ENCODE data around the gene IL15RA. TPM values are rescaled to one million over a fixed set of nuclear protein-coding genes. Genes with fewer than 3 reads are reported as not detected.

IL15RA gene
- total RNA-seq, 3 donors from 2014 or later (not counting 1 experiment from before 2014, with no cell fraction given): 10.7 to 11.8 (median 11.3) TPM

- intact Hi-C loops (cut with micrococcal nuclease): no loop called here
- Mint-ChIP-seq H3K27me3 (ENCODE audit: low read depth in 2 of 2) (no peaks in the 10 kb centered on the region), H3K27ac (no peak overlapping the region), H3K4me1 (no peaks in the 10 kb centered on the region), H3K4me3 (no peak overlapping the region), H3K36me3 (peaks cover 26% of the 10 kb centered on the region), H3K9me3 (no peaks in the 10 kb centered on the region)
- DNase-seq (no peak), ATAC-seq (no peak)
- Histone ChIP-seq H3K36me3 (ENCODE audit: control insufficient read depth, insufficient read depth, low read length) (peaks cover 81% of the 10 kb centered on the region), H3K4me3 (ENCODE audit: low read length) (no peak overlapping the region), H3K9me3 (ENCODE audit: control insufficient read depth, insufficient read depth, low read length) (no peaks in the 10 kb centered on the region), H3K4me1 (ENCODE audit: control insufficient read depth, insufficient read depth, low read length) (no peaks in the 10 kb centered on the region), H3K27me3 (ENCODE audit: control insufficient read depth, insufficient read depth, low read length) (no peaks in the 10 kb centered on the region), H3K27ac (ENCODE audit: low read length) (no peak overlapping the region)
- no peak for TF ChIP-seq CTCF (IDR thresholded peaks at IDR 0.05)
- 100% methylated on average over 4 of the region's 5 CpGs for whole genome bisulfite sequencing (ENCODE audit: insufficient coverage)
These were observed 55.6 kb downstream of the IL15RA start for GRCh38 chr10:5921746-5922145.

- no peak overlapping the region for H3K27ac ChIP-seq (ENCODE audit: low read length)
- no peak overlapping the region for H3K27ac Mint-ChIP-seq
- no peaks in the 10 kb centered on the region for H3K4me1 Mint-ChIP-seq
- 99% methylated on average over 4 of the region's 7 CpGs for WGBS (ENCODE audit: insufficient coverage)
- DNase-seq: no peak
- no peaks in the 10 kb centered on the region for H3K4me1 ChIP-seq (ENCODE audit: control insufficient read depth, insufficient read depth, low read length)
- H3K9me3 ChIP-seq (ENCODE audit: control insufficient read depth, insufficient read depth, low read length): no peaks in the 10 kb centered on the region
- H3K27me3 Mint-ChIP-seq (ENCODE audit: low read depth in 2 of 2): no peaks in the 10 kb centered on the region
- no peak for TF ChIP-seq CTCF (IDR thresholded peaks at IDR 0.05)
- H3K4me3 Mint-ChIP-seq: no peak overlapping the region
- ATAC-seq: no peak
- peaks cover 85% of the 10 kb centered on the region for H3K36me3 ChIP-seq (ENCODE audit: control insufficient read depth, insufficient read depth, low read length)
- no peaks in the 10 kb centered on the region for H3K27me3 ChIP-seq (ENCODE audit: control insufficient read depth, insufficient read depth, low read length)
- H3K9me3 Mint-ChIP-seq: no peaks in the 10 kb centered on the region
- no peak overlapping the region for H3K4me3 ChIP-seq (ENCODE audit: low read length)
- intact Hi-C loops (cut with micrococcal nuclease): no loop called here
- H3K36me3 Mint-ChIP-seq: peaks cover 19% of the 10 kb centered on the region
These were observed 57.8 kb downstream of the IL15RA start for GRCh38 chr10:5919568-5919967.

DNA sequence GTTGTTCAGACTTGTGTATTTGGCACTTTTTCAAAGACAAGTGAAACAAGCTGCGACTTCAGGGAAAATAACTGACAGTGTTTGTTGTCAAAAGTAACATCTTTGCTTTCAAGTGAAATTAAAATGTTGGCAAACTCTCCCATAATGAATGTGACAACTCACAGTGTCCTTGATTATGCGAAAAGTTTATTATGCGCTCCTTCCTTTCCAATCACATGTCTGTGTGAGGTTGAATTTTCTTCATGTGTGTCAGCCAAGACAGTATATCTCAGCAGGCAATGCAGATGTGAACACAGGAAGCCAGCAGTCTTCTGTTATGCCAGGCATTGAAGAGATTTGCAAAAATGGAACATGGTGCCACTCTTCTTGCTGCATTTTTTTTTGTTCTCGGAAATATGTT, 58.6 kb downstream of the IL15RA start:
- no peak for DNase-seq
- H3K36me3 Mint-ChIP-seq: peaks cover 26% of the 10 kb centered on the region

More for the DNA sequence above, 58.6 kb downstream of the IL15RA start:
- Mint-ChIP-seq H3K9me3 (no peaks in the 10 kb centered on the region), H3K27me3 (ENCODE audit: low read depth in 2 of 2) (no peaks in the 10 kb centered on the region), H3K4me1 (no peaks in the 10 kb centered on the region), H3K4me3 (no peak overlapping the region), H3K27ac (no peak overlapping the region)
- Histone ChIP-seq H3K9me3 (ENCODE audit: control insufficient read depth, insufficient read depth, low read length) (no peaks in the 10 kb centered on the region), H3K27ac (ENCODE audit: low read length) (no peak overlapping the region), H3K4me1 (ENCODE audit: control insufficient read depth, insufficient read depth, low read length) (no peaks in the 10 kb centered on the region), H3K27me3 (ENCODE audit: control insufficient read depth, insufficient read depth, low read length) (no peaks in the 10 kb centered on the region), H3K36me3 (ENCODE audit: control insufficient read depth, insufficient read depth, low read length) (peaks cover 88% of the 10 kb centered on the region), H3K4me3 (ENCODE audit: low read length) (no peak overlapping the region)
- no peak for TF ChIP-seq CTCF (IDR thresholded peaks at IDR 0.05)
- WGBS (ENCODE audit: insufficient coverage): 100% methylated on average over 4 of the region's 4 CpGs
- no peak for ATAC-seq
- intact Hi-C loops (cut with micrococcal nuclease): no loop called here

Data from natural killer cell (primary cell).